GM12872 (cell line): Measurements from ENCODE around the gene CACNG3.

Experiments
- TF ChIP-seq, protein P1 (sequence below): IDR thresholded peaks from 3 replicates; pipeline ENCODE4 v1.5.1; 2011; ENCODE audit warnings: low read depth, mild to moderate bottlenecking, low read length, moderate library complexity; ENCODE audit not compliant: insufficient read depth

Gene CACNG3

DNA sequence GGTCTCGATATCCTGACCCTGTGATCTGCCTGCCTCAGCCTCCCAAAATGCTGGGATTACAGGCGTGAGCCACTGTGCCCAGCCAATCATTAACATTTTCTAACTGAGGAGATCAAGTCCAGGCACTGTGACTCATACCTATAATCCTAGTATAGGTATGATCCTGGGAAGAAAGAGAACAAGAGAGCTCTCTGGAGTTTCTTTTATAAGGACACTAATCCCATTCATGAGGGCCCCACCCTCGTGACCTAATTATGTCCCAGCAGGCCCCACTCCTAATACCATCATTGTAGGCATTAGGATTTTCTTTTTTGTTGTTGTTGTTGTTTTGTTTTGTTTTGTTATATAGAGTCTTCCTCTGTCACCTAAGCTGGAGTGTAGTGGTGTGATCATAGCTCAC lies 80.4 kb downstream of the CACNG3 start:
- TF ChIP-seq, protein P1, sequence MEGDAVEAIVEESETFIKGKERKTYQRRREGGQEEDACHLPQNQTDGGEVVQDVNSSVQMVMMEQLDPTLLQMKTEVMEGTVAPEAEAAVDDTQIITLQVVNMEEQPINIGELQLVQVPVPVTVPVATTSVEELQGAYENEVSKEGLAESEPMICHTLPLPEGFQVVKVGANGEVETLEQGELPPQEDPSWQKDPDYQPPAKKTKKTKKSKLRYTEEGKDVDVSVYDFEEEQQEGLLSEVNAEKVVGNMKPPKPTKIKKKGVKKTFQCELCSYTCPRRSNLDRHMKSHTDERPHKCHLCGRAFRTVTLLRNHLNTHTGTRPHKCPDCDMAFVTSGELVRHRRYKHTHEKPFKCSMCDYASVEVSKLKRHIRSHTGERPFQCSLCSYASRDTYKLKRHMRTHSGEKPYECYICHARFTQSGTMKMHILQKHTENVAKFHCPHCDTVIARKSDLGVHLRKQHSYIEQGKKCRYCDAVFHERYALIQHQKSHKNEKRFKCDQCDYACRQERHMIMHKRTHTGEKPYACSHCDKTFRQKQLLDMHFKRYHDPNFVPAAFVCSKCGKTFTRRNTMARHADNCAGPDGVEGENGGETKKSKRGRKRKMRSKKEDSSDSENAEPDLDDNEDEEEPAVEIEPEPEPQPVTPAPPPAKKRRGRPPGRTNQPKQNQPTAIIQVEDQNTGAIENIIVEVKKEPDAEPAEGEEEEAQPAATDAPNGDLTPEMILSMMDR: no peak

DNA sequence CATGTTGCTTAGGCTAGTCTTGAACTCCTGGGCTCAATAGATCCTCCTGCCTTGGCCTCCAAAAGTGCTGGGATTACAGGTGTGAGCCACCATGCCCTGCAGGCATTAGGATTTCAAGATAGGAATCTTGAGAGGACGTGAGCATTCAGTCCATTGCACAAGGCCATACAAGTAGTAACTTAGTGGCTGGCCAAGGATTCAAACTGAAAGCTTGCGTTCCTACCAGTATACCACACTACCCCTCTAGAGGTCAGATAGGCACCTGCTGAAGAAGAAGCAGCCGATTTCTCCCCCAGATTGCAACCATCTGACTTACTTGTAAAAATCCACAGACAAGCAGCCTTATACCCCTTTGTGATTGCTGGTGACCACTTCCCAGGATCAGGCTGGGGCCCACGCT lies 80.9 kb downstream of the CACNG3 start:
- TF ChIP-seq, protein P1: no peak

DNA sequence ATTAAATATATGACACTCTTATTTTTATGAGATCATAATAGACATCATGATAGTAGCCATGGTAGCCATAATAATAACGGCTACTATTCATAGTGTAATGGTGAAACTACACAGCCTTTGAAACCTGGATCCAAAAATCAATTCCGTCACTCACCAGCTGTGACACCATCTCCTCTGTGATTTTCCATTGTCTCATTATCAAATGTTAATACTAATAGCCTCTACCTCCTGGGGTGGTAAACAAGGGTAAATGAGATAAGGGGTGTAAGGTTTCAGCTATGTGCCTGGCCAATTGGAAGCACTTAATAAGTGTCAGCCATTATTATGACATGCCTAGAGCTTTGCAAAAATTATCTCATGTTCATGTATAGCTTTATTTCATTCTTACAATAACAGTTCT lies 88.6 kb downstream of the CACNG3 start:
- TF ChIP-seq, protein P1: no peak

DNA sequence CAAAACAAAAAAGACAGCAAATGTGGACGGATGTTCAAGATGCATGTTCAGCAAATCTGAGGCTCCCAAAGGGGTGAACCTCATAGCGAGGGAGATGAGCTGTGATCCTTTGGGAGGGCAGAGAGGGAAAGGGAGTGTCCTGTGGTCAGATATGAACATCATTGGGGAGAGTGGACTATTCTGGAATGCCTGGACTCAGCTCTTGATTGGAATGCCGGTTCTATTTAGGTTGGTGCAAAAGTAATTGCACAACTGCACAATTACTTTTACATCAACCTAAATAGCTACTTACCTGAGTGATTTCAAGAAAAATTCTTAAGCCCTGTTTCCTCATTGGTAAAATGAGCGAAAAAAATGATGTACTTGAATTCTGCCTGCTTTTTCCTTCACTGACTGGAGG lies 89.6 kb downstream of the CACNG3 start:
- TF ChIP-seq, protein P1: no peak

DNA sequence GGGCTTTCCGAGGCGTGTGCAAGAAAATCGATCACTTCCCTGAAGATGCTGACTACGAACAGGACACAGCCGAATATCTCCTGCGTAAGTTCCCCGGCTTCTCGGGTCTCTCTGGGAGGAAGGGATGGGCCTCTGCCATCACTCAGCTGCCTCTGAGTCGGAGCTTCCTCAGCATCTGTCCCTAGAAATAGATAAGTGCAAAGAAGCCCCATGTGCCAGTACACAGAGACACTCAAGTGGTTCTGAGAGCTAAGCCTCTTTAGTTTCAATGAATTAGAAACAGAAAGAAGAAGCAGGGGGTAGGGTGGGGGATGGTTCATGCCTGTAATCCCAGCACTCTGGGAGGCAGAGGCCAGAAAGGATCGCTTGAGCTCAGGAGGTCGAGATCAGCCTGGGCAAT lies 90.6 kb downstream of the CACNG3 start:
- TF ChIP-seq, protein P1: no peak

DNA sequence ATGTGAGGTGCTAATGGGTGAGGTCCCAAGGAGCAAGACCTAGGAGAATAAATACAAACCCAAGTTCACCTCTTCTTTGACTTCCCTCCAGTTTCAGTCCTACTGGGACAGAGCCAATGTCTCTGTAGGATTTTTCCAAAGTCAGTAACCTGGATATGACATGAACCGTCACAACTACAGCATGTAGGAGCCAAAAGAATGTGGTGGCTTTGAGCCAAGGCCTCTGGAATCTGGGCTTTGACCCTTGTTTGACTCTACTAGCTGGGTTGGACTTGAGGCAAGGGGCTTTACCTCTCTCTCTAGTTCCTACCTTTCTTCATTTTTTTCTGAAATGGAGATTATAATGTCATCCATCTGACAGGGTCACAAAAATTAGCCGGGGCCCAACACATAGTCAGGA lies 91.4 kb downstream of the CACNG3 start:
- TF ChIP-seq, protein P1: no peak

DNA sequence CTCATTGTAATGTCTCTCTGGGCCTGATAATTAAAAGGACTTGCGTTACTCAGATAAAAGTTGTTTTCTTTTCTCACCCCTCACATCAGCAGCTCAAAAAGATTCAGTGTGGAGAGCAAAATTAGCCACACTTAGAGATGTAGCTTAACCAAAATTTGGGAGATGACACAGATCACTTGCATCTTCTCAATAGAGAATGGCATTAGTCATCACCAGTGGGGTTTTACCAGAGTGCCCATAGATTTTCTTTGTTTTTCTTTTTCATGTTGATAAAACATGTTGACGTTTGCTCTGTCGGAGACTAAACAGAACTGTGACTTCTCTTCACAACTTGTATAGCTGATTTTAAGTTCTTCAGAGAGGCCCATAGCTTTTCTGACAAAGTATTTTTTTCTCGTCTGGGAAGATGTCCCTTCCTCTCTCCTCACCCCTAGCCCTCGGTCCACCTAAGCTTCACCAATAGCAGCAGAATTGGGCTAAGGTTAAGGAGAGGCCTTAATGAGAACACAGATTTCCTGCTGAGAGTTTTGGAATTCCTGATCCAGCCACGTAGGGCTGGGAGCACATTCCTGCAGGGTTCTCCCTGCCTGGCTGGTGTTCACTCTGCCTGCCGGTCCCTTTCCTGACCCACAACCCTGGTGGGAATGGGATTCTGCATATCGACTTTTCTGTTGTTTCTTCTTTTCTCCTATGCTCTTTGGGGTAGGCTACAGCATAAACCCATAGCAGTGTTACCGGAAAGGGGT lies 92.6 kb downstream of the CACNG3 start:
- TF ChIP-seq, protein P1: no peak
